VCaP (cell line): ENCODE measurements around the gene C1orf159.
"Not testable (repeated sequence)": the region's sequence is repeated elsewhere in the genome, so short reads cannot be mapped to it uniquely, and the experiment has no call there.

Source experiments
- H3K27ac ChIP-seq: fragments of 450-650 bp; 2 replicates; pipeline ENCODE4 v1.5.1; 2017
- TF ChIP-seq, protein P1 (sequence below): fragments of 450-650 bp; conservative IDR thresholded peaks from 2 replicates; pipeline ENCODE4 v1.5.1; 2017; ENCODE audit warnings: mild to moderate bottlenecking, moderate library complexity

C1orf159 gene

GRCh38 chr1:1058921-1059493, 56.9 kb downstream of the C1orf159 start:
- TF ChIP-seq, protein P1, sequence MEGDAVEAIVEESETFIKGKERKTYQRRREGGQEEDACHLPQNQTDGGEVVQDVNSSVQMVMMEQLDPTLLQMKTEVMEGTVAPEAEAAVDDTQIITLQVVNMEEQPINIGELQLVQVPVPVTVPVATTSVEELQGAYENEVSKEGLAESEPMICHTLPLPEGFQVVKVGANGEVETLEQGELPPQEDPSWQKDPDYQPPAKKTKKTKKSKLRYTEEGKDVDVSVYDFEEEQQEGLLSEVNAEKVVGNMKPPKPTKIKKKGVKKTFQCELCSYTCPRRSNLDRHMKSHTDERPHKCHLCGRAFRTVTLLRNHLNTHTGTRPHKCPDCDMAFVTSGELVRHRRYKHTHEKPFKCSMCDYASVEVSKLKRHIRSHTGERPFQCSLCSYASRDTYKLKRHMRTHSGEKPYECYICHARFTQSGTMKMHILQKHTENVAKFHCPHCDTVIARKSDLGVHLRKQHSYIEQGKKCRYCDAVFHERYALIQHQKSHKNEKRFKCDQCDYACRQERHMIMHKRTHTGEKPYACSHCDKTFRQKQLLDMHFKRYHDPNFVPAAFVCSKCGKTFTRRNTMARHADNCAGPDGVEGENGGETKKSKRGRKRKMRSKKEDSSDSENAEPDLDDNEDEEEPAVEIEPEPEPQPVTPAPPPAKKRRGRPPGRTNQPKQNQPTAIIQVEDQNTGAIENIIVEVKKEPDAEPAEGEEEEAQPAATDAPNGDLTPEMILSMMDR = peak; percentile 81
- H3K27ac ChIP-seq = peak overlapping the region; percentile 58; the same call in 1 of the 2 replicates

DNA sequence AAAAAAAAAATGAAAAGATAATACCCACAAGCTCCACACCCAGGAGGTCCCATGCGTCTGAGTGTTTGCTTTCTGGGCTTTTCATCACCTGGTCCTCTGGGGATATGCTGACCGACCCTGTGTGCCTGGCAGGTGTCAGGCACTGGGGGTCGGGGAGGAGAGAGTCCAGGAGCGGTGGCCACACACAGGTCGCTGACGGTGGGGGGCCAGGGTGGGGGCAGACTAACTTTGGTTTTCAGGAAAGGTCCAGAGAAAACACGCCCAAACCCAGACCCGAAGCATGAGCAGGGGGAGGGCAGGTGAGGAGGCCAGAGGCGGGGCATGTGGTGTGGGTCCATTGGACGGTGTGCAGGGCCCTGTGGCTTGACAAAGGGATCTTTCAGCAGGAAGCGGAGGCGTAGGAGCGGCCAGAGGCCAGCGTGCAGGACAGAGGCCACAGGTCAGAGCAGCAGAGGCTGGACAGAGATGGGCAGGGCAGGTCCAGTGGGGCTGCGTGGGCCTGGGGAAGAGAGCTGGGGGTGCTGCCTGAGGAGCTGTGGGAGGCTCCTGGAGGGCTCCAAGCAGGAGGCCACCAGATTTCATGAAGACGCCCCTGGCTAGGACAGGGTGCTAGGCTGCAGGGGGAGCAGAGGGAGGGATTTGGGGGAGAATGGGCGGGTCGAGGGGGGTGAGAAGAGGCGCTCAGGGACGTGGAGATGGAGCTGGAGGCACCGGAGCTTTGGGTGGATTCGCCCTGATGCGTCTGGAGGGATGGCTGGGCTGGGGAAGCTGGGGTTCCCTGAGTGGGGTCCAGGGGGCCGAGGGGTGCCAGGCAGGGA, 57.6 kb downstream of the C1orf159 start:
- TF ChIP-seq, protein P1 = no peak
- no peak overlapping the region for H3K27ac ChIP-seq

DNA sequence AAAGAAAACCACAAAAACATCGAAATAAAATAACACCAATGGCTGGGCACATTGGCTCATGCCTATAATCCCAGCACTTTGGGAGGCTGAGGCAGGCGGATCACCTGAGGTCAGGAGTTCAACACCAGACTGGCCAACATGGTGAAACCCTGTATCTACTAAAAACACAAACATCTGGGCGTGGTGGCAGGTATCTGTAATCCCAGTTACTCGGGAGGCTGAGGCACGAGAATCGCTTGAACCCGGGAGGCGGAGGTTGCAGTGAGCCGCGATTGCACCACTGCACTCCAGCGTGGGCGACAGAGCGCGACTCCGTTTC, 58.2 kb downstream of the C1orf159 start:
- H3K27ac ChIP-seq = not testable (repeated sequence)

GRCh38 chr1:1055841-1056736, 59.8 kb downstream of the C1orf159 start:
- no peak overlapping the region for H3K27ac ChIP-seq

GRCh38 chr1:1054971-1055370, 60.9 kb downstream of the C1orf159 start:
- H3K27ac ChIP-seq = no peak overlapping the region
- TF ChIP-seq, protein P1 = no peak

More at GRCh38 chr1:1055841-1056736, 59.8 kb downstream of the C1orf159 start:
- TF ChIP-seq, protein P1 = no peak

DNA sequence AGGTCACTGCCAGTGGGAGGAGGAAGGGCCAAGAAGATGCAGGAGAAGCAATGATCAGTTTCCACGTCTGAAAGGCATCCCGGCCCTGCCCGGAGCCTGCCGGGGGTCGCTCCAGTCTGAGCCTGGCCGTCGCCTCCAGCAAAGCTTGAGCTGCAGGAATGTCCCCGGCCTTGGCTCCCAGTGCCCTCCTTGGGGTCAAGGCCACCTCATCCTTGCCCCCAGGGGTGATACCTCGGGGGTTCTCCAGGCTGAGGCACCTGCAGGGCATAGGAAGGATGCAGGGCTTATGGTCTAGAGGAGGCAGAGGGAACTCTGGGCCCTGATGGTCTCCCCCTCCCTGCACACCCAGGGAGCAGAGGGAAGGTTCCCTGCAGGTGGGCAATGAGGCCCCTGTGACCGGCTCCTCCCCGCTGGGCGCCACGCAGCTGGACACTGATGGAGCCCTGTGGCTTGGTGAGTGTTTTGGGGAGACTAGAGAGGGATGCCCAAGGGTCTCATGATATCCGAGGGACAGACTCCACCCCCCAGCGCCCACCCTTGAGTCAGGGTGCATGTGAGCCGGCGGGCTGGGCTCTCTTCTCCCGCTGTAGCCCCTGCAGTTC, 61.7 kb downstream of the C1orf159 start:
- TF ChIP-seq, protein P1 = no peak
- H3K27ac ChIP-seq = no peak overlapping the region

- no peak overlapping the region for H3K27ac ChIP-seq
- TF ChIP-seq, protein P1 = no peak
Measured at GRCh38 chr1:1053682-1054081, 62.2 kb downstream of the C1orf159 start.
